HG03575 (cell line): ENCODE results near the gene EXOC3L4.
"Not testable (repeated sequence)": the region's sequence is repeated elsewhere in the genome, so short reads cannot be mapped to it uniquely, and the experiment has no call there.

Experiments
- ATAC-seq: cut with Tn5 transposase; IDR thresholded peaks from one replicate; pipeline ENCODE4 v1.9.1; 2021; ENCODE audit not compliant: unreplicated experiment, insufficient number of reproducible peaks, low FRiP score; ENCODE audit errors: extremely low read depth

EXOC3L4 gene

DNA sequence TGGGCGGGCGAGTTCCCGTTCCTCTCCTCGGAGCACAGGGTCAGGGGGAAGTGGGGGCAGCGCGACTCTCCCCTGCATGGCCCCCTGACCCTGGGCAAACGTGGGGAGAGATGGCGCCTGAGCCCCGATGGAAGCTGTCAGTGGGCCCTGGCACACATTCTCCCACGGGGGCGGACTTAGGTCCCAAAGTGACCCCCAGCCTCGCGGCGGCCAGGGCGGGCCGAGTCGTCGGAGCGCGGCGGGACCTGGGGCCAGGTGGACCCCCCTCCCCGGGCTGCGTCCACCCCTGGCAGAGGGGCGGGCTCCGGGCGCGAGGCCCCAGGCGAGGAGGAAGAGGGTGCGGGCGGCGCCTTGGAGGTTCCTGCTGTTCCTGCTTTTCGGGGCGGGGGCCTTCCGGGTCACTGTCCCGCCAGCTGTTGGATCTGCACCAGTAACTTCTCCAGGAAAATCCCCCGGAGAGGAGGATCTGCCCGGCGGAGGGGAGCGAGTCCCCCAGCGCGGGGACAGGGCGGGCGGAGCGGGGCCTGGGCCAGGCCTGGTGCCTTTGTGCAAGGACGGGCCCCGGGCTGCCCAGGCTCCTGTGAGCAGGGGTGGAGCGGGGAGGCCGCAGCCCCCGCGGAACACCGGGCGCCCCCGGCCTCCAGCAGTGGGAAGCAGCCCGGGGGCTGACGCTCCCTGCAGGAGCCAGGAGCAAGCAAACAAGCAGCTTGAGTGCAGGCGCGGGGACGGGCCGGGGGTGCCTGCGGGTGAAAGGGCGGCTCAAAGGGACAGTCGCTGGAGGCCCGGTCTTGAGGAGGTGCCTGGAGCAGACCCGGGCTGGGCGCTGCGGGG lies 44.0 kb downstream of the EXOC3L4 start:
- no peak for ATAC-seq

- no peak for ATAC-seq
These were observed 44.9 kb downstream of the EXOC3L4 start for GRCh38 chr14:103139132-103140025.

- no peak for ATAC-seq
These were observed 46.0 kb downstream of the EXOC3L4 start for GRCh38 chr14:103140316-103141109.

DNA sequence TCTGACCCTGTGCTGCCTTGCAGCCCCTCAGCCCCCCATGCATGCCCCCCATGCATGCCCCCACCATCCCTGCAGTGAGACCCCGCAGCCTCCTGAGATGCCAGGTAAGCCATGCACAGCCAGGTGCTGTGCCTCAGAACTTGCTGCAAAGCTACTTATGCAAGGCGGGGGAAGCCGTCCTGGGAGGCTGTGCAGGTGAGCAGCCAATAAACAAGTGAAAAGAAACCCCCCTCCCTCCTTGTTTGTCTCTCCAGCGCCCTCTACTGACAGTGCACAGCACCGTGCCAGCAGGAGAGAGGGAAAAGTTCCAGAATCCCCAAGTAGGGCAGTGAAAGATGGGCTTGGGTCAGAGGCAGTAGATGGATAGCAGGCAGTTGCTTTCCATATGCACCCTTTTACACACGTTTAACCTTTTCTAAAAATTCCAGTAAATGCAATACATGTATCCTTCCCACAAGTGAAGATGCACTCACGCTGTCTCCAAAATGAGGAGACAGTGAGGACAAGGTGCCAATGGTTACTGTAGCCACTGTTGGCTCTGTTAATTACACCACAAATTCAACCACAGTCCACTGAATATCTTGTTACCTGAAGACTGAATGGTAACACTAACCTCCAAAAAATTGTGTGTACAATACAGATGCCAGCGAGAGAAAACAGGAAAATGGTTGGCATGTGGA lies 46.7 kb downstream of the EXOC3L4 start:
- no peak for ATAC-seq

DNA sequence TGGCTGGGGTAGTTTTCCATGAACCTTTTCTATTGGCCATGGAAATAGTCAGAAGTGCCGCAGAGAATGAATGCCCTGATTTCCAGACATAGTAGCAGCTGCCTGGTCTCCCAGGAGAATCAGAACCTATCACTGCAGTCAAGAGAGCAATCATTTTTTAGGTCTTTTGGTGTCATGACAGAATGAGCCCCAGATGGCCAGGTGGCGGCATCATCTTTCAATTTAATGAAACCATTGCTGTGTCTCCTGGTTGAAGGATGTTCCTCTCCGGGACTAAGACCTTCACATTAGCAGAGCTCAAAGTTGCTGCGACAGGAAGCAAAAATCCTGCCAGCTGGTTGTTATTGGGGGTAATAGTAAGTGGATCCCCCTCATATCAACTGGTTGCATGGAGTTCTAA lies 47.5 kb downstream of the EXOC3L4 start:
- ATAC-seq, result no peak

DNA sequence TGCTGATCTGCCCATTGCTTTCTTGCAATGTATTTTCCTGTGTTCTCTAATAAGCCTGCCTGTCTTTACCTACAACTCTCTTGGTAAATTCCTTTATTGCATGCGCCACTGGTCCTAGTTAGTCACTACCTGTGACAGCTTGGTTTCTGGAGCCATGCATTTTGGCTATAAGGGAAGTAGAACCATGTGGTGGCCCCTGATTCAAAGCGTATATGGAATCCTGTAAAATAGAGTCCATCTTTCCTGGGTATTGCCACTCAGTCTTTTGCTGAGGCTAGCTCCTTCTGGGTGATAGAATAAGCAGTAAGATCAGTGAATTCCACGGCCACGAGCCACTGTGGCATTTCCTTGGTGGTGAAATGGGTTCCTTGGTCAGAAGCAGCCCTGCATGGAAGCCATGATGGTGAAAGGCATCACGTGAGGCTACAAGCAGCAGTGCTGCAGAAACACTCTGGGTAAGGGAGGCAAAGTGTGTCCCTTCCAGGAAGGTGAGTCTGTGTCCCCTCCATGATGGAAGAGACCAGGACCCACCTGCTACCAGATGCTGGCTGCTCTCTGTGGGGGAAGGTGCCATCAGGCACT lies 48.3 kb downstream of the EXOC3L4 start:
- no peak for ATAC-seq

DNA sequence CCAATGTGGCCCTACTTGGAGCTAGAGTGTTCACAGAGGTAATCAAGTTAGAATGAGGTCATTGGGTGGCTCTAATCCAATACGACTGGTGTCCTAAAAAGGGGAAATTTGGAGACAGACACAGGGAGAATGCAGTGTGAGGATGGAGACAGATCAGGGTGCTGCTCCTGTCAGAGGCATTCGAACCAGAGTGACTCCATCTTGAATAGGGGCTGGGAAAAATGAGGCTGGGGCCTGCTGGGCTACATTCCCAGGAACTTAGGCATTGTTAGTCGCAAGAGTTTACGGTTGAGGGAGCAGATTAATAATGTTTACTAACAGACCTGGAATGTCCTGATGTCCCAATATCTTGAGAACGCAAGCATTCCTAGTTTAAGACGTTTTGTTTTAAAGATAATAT lies 49.0 kb downstream of the EXOC3L4 start:
- ATAC-seq, result no peak

- no peak for ATAC-seq
These were observed 49.6 kb downstream of the EXOC3L4 start for GRCh38 chr14:103144085-103144484.

DNA sequence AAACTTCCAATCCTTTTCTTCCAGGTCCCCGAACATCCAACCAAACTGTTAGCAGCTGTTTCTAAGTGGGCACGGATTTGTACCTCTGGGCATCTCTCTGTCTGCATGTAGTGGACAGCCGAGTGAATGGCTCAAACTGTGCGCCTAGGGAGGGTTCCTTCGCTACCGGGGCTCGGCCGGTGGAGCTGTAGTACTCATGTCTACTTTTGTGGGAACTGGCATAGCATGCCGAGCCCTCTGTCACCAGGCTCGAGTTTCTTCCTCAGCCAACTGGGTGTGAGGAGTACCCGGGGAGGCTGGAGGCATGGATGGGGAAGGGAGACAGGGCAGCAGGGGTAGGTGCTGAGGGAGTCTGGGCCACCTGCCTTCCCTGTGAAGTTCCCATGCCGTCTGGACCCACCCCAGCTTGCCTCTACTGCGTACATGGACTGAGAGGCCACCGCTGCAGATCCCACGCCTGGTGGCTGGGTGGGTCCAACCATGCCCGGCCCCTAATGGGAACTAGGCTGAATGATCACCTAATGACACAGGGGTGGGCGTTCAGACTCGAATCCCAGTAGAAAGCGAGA lies 51.7 kb downstream of the EXOC3L4 start:
- no peak for ATAC-seq

DNA sequence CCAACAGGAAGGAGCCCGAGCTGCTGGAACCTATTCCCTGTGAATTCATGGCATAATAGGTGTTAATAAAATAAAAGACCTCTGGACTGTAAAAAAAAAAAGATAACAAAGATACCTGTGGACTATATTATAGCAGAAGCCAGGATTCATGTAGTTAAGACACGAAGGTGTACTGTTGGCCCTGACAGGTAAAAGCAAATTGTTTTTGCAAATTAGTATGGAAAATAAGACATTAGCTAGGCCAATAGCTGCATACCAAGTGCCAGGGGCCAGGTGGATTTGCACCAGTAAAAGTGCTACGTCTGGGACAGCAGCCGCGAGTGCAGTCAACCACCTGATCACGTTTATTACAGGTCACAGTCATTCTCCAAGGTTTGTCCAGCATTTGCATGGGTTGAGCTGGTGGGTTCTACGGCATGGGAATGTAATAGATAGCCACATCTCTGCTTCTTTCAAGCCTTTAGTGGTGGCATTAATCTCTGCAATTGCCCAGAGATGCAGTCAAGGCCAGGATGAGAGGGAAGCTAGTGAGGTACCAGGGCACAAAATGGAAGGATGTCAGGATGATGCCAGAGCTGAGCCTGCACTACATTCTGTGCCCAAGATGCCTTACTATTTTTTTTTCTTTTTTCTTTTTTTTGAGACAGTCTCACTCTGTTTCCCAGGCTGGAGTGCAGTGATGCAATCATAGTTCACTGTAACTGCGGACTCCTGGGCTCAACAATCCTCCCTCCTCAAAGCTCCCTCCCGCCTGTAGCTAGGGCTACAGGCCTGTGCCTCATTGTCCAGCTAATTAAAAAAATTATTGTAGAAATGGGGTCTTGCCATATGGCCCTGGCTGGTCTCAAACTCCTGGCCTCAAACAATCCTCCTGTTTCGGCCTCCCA lies 55.1 kb downstream of the EXOC3L4 start:
- no peak for ATAC-seq

DNA sequence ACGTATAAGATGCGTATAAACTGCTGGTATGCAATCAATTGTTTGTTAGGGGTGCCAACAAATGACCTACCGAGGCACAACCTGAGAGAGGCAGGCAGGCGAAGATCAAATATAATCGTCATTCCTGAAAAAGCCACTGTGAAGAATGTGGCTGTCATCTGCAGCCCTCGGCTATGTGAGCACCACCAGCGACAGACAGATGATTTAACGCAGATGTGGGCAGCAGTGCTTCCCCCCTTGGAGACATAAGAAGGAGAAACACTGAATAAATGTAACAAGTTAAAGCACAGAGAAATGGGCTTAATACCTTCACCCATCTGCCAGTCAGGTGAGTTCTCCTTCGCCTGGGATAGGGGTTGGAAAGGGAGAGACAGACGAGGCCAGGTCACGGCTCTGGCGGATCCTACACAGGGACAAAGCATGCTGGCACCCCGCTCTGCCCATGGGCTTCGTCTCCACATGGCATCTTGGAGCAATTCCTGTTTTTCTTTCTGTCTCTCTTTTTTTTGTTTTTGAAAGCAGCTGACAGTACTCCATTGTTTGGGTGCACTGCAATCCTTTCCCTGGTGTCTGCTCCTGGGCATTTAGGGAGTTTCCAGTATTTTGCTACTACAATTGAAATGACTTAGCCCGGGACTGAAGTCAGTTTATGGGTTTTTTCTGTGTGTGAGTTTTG lies 56.9 kb downstream of the EXOC3L4 start:
- ATAC-seq, result no peak

- ATAC-seq, result no peak
These were observed 60.5 kb downstream of the EXOC3L4 start for GRCh38 chr14:103155010-103155409.

GRCh38 chr14:103155416-103155815 lies 60.9 kb downstream of the EXOC3L4 start:
- not testable (repeated sequence) for ATAC-seq

GRCh38 chr14:103155826-103156394 lies 61.4 kb downstream of the EXOC3L4 start:
- ATAC-seq, result no peak

DNA sequence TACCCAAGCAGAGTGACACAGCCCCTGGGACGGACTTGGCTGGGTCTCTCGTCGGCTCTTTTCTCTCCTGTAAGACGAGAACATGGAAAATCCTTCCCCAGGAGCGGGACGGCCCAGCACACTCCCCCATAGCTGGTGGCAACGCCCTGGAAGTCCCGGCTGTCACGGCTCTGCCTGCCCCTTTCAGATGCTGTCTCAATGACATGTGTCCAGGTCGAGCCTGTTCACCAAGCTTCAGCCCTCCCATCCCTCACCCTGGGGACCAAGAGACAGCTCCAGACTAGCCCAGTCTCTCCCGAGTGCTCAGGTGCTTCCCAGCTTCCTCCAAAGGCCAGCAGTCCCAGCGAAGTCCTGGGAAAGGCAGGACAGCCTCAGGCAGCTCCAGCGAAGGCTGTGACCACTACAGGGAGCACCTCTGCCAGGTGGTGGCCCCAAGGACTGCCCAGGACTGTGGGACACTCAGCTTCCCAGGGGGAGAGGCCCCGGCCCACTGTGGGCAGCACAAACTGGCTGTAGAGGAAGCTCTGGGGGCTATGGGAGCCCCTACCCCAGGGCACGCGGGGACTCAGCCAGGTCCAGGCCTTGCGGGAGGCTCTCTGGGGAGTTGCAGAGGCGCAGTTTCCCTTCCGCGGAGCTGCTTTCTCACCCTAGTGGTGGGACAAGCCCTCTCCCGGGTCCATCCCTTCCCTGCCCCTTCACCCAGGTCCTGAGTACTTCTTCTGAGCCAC lies 62.3 kb downstream of the EXOC3L4 start:
- no peak for ATAC-seq

- no peak for ATAC-seq
These were observed 63.4 kb downstream of the EXOC3L4 start for GRCh38 chr14:103157969-103158368.
